GM19324 (cell line): ENCODE results near the gene VMAC.
"Not testable (repeated sequence)": the region's sequence is repeated elsewhere in the genome, so short reads cannot be mapped to it uniquely, and the experiment has no call there.

ENCODE experiments used
- ATAC-seq: cut with Tn5 transposase; IDR thresholded peaks from one replicate; pipeline ENCODE4 v1.9.1; 2021; ENCODE audit warnings: mild to moderate bottlenecking, moderate library complexity; ENCODE audit not compliant: unreplicated experiment, low FRiP score

The VMAC gene

GRCh38 chr19:5883157-5883873 lies 21.4 kb upstream of the VMAC start:
- ATAC-seq, result not testable (repeated sequence)

GRCh38 chr19:5884065-5884811 lies 20.4 kb upstream of the VMAC start:
- ATAC-seq, result not testable (repeated sequence)

DNA sequence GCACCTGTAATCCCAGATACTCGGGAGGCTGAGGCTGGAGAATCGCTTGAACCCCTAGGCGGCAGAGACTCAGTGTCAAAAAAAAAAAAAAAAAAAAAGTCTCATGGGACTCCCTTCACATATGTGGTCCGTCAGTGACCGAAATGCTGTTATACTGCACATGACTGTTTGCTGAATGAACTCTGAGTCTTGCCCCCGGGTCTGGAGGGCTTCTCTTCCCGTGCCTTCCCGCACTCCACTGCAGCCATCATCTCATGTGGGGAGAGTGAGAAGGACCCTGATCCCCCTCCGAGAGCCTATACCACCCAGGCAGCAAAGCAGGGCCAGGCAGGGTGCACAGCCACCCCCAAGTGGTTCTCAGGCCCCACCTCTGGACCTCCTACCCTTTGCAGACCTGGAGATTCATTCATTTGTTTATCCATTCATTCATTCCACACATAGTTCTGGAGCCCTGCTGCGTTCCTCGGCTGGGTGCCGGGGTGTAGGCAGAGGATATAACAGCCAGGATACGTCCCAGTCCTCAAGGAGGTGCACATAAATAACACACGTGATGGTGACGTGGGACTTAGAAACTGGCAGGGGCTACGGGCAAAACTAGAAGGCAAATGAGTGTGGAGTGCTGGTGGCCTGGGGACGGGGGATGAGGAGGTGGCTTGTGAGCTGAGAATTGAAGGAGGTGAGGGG lies 15.2 kb upstream of the VMAC start:
- no peak for ATAC-seq

DNA sequence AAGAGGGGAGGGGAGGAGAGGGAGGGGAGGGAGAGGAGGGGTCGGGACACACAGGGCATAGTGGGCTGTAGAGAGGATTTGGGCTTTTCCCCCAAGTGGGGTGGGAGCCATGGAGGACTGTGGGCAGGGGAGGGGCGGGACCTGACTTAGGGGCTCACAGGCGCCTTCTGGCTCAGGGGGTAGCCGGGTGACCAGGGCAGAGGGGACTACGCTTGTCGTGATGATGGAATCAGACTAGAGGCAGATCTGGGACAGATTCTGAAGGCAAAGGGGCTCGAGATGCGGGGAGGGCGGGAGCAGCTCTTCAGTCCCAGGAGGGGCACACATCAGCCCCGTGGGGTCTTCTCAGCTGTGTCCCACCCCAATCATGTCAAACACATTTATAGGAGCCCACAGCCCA lies 14.6 kb upstream of the VMAC start:
- ATAC-seq, result no peak

DNA sequence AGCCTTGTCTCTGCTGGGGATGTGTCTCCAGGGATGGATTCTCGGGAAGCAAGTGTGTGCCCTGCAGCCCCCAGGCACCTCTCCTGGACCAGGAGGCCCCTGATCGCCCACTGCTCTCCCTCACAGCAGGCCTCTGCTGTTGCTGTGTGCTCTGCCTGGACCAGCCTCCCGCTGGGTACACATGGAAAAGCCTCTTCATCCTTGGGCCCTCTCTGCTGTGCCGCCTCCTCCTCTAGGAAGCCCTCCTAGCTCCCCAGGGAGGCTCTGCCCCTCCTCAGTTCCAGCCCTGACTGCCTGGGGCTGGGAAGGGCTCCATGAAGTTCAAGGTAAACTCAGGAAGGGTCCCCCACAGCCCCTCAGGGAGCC lies 13.1 kb upstream of the VMAC start:
- no peak for ATAC-seq

- ATAC-seq, result no peak
These were observed 12.5 kb upstream of the VMAC start for GRCh38 chr19:5891938-5892771.

DNA sequence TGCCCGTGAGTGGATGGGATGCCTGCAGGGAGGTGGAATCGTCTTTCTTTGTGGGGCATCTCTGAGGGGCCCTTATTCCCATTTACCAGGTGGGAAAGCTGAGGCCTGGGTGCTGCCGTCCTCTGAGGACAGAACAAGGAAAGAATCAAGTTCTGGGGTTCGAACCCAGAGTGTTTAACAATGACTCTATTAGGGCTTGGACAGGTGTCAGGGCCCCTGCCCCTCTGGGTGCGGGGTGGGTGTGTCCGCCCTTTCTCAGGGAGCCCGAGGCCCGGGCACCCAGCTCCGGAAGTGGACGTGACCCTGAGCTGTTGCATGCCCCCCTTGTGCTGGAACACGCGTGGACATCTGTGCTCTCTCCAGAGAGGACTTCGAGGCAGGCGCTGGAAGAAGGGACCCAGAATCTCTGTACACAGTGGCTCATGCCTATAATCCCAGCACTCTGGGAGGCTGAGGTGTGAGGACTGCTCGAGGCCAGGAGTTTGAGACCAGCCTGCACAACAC lies 11.8 kb upstream of the VMAC start:
- ATAC-seq, result no peak

- no peak for ATAC-seq
These were observed 11.3 kb upstream of the VMAC start for GRCh38 chr19:5893296-5893903.

- ATAC-seq, result no peak
These were observed 10.6 kb upstream of the VMAC start for GRCh38 chr19:5893907-5894703.

DNA sequence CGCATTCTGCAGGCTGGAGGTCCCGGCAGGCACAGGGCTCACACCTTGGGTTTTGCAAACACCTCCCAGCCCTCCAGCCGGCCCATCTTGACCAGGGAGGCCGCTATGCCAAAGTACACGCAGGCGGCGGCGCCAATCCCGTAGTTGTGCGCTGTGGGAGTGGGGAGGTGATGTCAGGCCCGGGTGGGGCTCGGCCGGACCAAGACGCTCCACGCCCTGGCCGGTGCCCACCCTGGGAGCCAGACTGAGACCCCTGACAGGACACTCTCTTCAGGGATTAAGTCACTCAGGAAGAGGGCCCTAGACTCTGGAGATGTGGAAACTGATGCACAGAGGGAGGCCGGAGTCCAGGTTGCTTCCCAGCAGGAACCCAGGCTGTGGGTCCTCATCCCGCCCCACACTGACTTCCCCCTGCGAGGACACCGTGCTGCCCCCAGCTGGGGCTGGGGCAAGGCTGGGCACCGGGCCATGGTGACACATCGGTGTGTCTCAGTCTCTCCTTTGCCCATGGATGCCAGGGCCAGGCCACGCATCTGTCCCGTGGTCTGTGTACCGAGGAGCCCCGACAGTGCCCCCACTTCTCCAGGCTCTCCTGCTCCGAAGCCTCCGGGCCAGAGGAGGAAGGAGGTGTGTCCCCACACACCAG lies 9.8 kb upstream of the VMAC start:
- ATAC-seq, result no peak

DNA sequence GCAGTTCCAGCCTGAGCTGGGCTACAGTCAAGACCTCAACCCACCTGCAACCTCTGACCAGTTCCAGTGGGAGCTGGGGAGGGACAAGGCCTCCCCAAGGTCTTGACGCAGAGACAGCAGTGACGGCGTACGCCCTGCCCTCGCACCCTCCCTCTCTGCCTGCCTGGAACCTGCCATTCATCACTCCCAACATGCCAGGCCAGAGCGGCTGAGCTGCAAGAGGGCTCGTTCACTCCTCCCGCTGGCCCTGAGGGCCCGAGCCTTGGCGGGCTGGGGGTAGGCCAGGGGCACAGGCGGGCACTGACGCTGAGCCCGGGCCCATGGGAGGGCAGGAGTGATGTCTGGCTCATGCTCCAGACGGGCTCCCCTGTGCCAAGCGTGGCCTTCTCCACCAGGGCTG lies 9.3 kb upstream of the VMAC start:
- no peak for ATAC-seq

GRCh38 chr19:5895890-5896289 lies 8.8 kb upstream of the VMAC start:
- ATAC-seq, result no peak

DNA sequence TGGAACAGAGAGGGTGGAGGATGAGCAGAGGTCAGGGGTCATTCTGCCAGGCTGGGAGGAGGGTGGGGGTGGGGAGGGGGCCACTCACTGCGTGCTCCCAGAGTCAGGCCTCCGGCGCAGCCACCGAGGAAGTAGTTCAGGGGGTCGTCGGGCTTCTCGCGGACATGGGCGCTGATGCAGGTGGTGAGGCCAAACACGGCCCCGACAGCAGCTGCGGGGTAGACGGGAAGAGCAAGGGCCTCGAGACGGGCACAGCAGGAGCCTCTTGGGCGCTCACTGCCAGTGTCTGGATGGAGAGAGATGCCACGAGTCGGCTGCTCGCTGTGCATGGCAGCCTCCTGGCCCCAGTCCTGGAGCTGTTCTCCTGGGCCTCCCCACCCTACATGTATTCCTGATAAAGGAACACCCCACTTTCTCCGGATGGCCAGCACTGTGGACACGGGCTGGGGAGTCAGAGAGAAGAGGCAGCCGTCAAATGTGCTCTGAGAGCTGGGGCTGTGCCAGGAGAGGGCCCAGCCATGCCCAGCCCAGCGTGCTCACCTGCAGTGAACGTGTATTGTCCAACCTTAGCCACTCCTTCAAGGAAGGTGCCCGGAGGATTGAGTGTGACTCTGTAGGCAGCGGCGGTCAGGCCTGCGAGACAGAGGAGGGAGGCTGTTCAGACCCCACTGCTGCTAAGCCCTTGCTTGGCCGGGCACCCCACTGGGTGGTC lies 8.2 kb upstream of the VMAC start:
- ATAC-seq, result no peak

DNA sequence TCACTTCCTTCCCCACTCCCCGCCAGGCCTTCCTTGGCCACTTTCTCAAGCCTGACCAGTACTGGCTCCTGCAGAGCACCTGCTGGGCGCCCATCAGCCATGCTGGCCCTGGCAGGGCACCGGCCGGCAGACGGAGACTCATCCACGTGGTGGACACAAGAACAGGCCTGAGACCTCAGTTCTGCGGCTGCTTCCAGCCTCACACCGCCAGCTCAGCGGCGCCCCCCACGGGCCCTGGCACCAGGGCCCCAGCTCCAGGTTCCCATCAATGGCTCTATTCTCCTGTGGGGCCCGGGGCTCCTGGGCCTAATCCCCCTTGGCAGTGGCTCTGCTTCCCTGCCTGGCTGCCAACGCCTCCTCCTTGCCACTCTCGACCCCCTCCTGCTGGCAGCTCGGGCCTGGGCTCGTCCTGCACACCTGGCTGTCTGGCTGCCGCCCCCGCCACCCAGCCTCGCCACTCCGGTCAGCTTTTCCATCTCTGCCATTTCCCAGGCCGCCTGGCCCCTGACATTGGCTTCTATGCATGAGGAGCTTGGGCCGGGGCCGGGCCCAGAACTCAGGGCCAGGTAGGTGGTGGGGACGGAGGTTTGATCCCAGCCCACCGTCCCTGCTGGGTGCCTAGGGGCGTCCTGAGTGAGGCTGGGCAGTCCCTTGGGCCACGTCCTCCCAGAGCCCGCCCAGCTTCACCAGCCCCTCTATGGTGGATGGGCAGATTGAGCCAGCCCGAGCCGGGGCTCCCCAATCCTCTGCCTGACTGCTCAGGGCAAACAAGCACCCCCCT lies 7.3 kb upstream of the VMAC start:
- no peak for ATAC-seq

- ATAC-seq, result no peak
These were observed 4.7 kb upstream of the VMAC start for GRCh38 chr19:5899728-5900526.

- ATAC-seq, result no peak
These were observed 3.7 kb upstream of the VMAC start for GRCh38 chr19:5900976-5901375.
